Measurements from ENCODE around the gene CCNYL1.

The CCNYL1 gene

DNA sequence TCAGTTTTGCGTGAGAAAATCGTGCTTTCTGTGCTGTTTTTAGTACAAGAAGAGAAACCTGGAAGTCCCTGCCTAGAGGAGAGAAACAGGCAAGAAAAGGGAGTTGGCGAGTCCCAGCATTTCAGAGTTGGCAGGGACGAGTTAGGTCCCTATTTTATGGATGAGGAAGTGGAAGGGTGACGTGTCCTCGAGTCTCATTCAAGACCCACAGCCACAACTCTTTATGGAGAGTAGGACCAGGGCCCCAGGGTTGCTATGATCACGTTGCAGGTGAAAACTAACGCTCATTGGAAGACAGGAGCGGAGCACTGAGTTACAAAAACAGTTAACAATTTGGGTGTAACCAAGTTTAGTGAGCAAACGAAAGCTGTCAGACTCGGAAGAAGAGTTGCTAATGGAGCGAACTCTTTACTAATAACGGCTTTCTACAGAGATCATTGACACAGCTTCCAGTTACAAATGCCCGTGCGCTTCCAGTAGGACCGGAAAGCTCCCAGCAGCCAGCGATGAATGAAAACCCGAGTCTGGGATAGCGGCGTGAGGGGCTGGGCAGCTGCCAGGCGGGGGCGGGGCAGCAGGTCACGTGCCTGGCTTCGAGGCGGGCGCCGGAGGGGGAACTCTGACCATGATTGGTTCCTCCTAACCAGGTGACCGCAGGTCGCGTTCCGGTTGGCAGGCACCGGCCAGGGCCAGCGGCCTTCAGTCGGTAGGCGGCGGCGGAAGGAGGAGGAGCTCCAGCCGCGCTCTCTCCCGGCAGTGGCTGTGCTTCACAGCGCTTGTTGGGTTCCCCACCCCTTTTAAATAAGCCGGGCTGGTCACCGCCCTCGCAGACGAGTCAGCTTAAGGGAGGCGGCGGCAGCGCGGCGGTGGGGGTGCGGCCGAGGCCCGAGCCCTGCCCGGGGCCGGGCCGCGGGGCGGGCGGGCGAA, at the start of gene CCNYL1:
Gene CCNYL1 (plus strand): TSS at position 827 of the 927 bp plus-strand sequence. CDS start 257 bp downstream, outside the sequence.
- ATAC-seq = peak; percentile 97
- TF ChIP-seq, protein P1, sequence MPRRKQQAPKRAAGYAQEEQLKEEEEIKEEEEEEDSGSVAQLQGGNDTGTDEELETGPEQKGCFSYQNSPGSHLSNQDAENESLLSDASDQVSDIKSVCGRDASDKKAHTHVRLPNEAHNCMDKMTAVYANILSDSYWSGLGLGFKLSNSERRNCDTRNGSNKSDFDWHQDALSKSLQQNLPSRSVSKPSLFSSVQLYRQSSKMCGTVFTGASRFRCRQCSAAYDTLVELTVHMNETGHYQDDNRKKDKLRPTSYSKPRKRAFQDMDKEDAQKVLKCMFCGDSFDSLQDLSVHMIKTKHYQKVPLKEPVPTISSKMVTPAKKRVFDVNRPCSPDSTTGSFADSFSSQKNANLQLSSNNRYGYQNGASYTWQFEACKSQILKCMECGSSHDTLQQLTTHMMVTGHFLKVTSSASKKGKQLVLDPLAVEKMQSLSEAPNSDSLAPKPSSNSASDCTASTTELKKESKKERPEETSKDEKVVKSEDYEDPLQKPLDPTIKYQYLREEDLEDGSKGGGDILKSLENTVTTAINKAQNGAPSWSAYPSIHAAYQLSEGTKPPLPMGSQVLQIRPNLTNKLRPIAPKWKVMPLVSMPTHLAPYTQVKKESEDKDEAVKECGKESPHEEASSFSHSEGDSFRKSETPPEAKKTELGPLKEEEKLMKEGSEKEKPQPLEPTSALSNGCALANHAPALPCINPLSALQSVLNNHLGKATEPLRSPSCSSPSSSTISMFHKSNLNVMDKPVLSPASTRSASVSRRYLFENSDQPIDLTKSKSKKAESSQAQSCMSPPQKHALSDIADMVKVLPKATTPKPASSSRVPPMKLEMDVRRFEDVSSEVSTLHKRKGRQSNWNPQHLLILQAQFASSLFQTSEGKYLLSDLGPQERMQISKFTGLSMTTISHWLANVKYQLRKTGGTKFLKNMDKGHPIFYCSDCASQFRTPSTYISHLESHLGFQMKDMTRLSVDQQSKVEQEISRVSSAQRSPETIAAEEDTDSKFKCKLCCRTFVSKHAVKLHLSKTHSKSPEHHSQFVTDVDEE (CRISPR knock-in tag; IDR thresholded peaks at IDR 0.05) = no peak
- TF ChIP-seq GLIS3 (CRISPR knock-in tag; IDR thresholded peaks at IDR 0.05) (no peak), ZFP30 (CRISPR knock-in tag; IDR thresholded peaks at IDR 0.05) (no peak), ISL1 (CRISPR knock-in tag; IDR thresholded peaks at IDR 0.05) (no peak), TOX (CRISPR knock-in tag; IDR thresholded peaks at IDR 0.05; ENCODE audit: borderline replicate concordance) (no peak), OSR1 (CRISPR knock-in tag; IDR thresholded peaks at IDR 0.05) (no peak), ZNF70 (CRISPR knock-in tag; IDR thresholded peaks at IDR 0.05) (no peak), ARNTL (CRISPR knock-in tag; IDR thresholded peaks at IDR 0.05; ENCODE audit: borderline replicate concordance, low read depth) (no peak), PPARA (CRISPR knock-in tag; IDR thresholded peaks at IDR 0.05; ENCODE audit: borderline replicate concordance) (no peak), SNAI2 (CRISPR knock-in tag; IDR thresholded peaks at IDR 0.05) (no peak), ZNF565 (CRISPR knock-in tag; conservative IDR thresholded peaks at IDR 0.05; ENCODE audit: low read depth) (no peak)
- TF ChIP-seq, protein P2, sequence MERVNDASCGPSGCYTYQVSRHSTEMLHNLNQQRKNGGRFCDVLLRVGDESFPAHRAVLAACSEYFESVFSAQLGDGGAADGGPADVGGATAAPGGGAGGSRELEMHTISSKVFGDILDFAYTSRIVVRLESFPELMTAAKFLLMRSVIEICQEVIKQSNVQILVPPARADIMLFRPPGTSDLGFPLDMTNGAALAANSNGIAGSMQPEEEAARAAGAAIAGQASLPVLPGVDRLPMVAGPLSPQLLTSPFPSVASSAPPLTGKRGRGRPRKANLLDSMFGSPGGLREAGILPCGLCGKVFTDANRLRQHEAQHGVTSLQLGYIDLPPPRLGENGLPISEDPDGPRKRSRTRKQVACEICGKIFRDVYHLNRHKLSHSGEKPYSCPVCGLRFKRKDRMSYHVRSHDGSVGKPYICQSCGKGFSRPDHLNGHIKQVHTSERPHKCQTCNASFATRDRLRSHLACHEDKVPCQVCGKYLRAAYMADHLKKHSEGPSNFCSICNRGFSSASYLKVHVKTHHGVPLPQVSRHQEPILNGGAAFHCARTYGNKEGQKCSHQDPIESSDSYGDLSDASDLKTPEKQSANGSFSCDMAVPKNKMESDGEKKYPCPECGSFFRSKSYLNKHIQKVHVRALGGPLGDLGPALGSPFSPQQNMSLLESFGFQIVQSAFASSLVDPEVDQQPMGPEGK (CRISPR knock-in tag; IDR thresholded peaks at IDR 0.05; ENCODE audit: borderline replicate concordance) = no peak

DNA sequence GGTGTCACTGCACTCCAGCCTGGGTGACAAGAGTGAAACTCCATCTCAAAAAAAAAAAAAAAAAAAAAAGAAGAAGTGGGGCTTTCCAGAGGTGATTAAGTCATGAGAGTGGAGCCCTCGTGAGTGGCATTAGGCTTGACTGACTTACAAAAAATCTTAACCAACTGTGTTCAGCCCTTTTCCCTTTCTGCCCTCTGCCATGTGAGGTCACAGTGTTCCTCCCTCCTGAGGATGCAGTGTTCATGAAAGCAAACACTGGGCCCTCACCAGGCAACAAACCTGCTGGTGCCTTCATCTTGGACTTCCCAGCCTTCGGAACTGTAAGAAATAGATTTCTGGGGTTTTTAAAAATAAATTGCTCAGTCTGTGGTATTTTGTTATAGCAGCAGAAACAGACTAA, 49.2 kb upstream of the CCNYL1 start:
- ATAC-seq = no peak
- no peak for TF ChIP-seq SNAI2 (CRISPR knock-in tag; IDR thresholded peaks at IDR 0.05)
- no peak for TF ChIP-seq TCF4 (CRISPR knock-in tag; IDR thresholded peaks at IDR 0.05; ENCODE audit: borderline replicate concordance)
- TF ChIP-seq ZFP3 (CRISPR knock-in tag; IDR thresholded peaks at IDR 0.05) = no peak
- TF ChIP-seq CREB5 (CRISPR knock-in tag; IDR thresholded peaks at IDR 0.05; ENCODE audit: low read depth) = no peak
- no peak for TF ChIP-seq TOX (CRISPR knock-in tag; IDR thresholded peaks at IDR 0.05; ENCODE audit: borderline replicate concordance)
- no peak for TF ChIP-seq ZC3H10 (CRISPR knock-in tag; IDR thresholded peaks at IDR 0.05)
- TF ChIP-seq ZFP30 (CRISPR knock-in tag; IDR thresholded peaks at IDR 0.05) = no peak
- no peak for TF ChIP-seq PPARA (CRISPR knock-in tag; IDR thresholded peaks at IDR 0.05; ENCODE audit: borderline replicate concordance)
- TF ChIP-seq CSDC2 (CRISPR knock-in tag; IDR thresholded peaks at IDR 0.05) = no peak

DNA sequence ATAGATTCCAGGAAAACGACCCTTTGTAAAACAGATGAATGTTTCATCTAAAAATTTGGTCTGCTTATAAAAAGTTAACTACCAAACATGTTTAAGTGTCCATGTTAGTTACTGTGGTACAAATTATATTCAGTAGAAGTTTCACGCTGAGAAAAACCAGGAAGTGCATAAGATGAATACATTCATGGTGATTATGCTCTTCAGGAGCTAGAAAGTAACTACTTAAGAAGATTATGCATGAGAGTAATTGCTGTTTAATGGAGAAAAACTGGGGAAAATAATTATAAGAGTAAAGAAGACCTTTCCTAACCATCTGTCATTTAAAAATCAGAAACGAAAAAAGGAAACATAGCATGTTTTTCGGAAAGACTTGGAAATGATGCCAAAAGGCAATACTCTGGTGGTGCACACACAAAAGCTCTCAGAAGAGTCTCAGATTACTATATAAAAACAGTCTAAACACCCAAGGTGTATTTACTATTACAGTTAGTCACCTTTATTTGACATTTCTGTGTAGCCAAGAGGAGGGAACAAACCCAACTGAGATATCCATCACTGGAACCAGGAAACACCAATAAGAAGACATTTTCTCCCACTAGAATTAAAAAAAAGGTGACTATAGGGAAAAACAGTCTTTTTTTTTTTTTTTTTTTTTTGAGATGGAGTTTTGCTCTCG, 47.4 kb upstream of the CCNYL1 start:
- no peak for ATAC-seq
- TF ChIP-seq TCF4 (CRISPR knock-in tag; IDR thresholded peaks at IDR 0.05; ENCODE audit: borderline replicate concordance) = no peak
- no peak for TF ChIP-seq CSDC2 (CRISPR knock-in tag; IDR thresholded peaks at IDR 0.05)
- no peak for TF ChIP-seq ISL1 (CRISPR knock-in tag; IDR thresholded peaks at IDR 0.05)

- no peak for ATAC-seq
- TF ChIP-seq CSDC2 (CRISPR knock-in tag; IDR thresholded peaks at IDR 0.05) (no peak), ISL1 (CRISPR knock-in tag; IDR thresholded peaks at IDR 0.05) (no peak), ZC3H10 (CRISPR knock-in tag; IDR thresholded peaks at IDR 0.05) (no peak), GLIS3 (CRISPR knock-in tag; IDR thresholded peaks at IDR 0.05) (no peak)
Measured at GRCh38 chr2:207670887-207671286, 40.6 kb upstream of the CCNYL1 start.

GRCh38 chr2:207673431-207673830, 38.0 kb upstream of the CCNYL1 start:
- TF ChIP-seq ISL1 (CRISPR knock-in tag; IDR thresholded peaks at IDR 0.05) (peak; percentile 32; the same call in 1 of the 2 replicates), GLIS3 (CRISPR knock-in tag; IDR thresholded peaks at IDR 0.05) (no peak), RARB (CRISPR knock-in tag; IDR thresholded peaks at IDR 0.05) (no peak), ZNF8 (CRISPR knock-in tag; IDR thresholded peaks at IDR 0.05) (no peak), ESRRG (CRISPR knock-in tag; IDR thresholded peaks at IDR 0.05) (no peak)
- ATAC-seq = no peak
